ENCODE measurements around the gene REC114.

- TF ChIP-seq CTCF (IDR thresholded peaks at IDR 0.05) (no peak), POLR2A (IDR thresholded peaks at IDR 0.05) (no peak)
These were observed 140.6 kb downstream of the REC114 start for GRCh38 chr15:73583544-73583943.

Data from uterus (tissue), 2 donors.